CD4-positive, alpha-beta memory T cell (primary cell): ENCODE results near the gene ASPRV1. TPM values are rescaled to one million over a fixed set of nuclear protein-coding genes. Genes with fewer than 3 reads are reported as not detected.

ENCODE experiments used
- CTCF ChIA-PET: fragments of 350-600 bp; sonication (Branson Sonifier 250); formaldehyde crosslinking; loops from one replicate; lab custom pipeline; 2021; ENCODE audit warnings: inconsistent platforms; ENCODE audit not compliant: partially characterized antibody; lab: Charles Lee
- POLR2A ChIA-PET: fragments of 350-600 bp; sonication (Branson Sonifier 250); formaldehyde crosslinking; loops from one replicate; lab custom pipeline; 2021; ENCODE audit not compliant: partially characterized antibody; lab: Charles Lee
- DNase-seq, 5 donors: peaks; one replicate each; pipeline versions ENCODE4 v3.0.0 to v3.0.0-alpha.2; 2020 to 2022; ENCODE audit warnings: mixed read lengths in 1 of 5
- H3K27ac ChIP-seq: one replicate; pipeline ENCODE4 v1.7.0; 2013; ENCODE audit warnings: low read depth, low read length
- H3K27me3 ChIP-seq: 2 replicates; pipeline ENCODE4 v1.7.0; 2013; ENCODE audit warnings: mild to moderate bottlenecking, low read length, moderate library complexity; ENCODE audit not compliant: insufficient read depth
- H3K36me3 ChIP-seq: 2 replicates; pipeline ENCODE4 v1.7.0; 2013; ENCODE audit warnings: mild to moderate bottlenecking, low read length, moderate library complexity; ENCODE audit not compliant: insufficient read depth
- H3K4me1 ChIP-seq: 2 replicates; pipeline ENCODE4 v1.7.0; 2013; ENCODE audit warnings: mild to moderate bottlenecking, low read length, moderate library complexity; ENCODE audit not compliant: insufficient read depth
- H3K4me3 ChIP-seq, 2 donors: one replicate each; pipeline ENCODE4 v1.7.0; 2013; ENCODE audit warnings: low read length in 2 of 2, mild to moderate bottlenecking in 1 of 2
- H3K9me3 ChIP-seq, 2 donors: one replicate each; pipeline ENCODE4 v1.7.0; 2013; ENCODE audit warnings: low read length in 2 of 2, control low read depth in 1 of 2; ENCODE audit not compliant: control insufficient read depth in 1 of 2
- H3K27ac Mint-ChIP-seq, 7 donors: one replicate each; pipeline ENCODE4 v1.8.0; 2020 to 2021; ENCODE audit warnings: mixed read lengths in 7 of 7, mild to moderate bottlenecking in 6 of 7, inconsistent platforms in 3 of 7, moderate library complexity in 3 of 7
- H3K27me3 Mint-ChIP-seq, 2 donors: one replicate each; pipeline ENCODE4 v1.8.0; 2020 to 2021; ENCODE audit warnings: mixed read lengths in 2 of 2
- H3K36me3 Mint-ChIP-seq, 2 donors: one replicate each; pipeline ENCODE4 v1.8.0; 2020 to 2021; ENCODE audit warnings: mixed read lengths in 2 of 2, inconsistent platforms in 1 of 2, mild to moderate bottlenecking in 1 of 2
- H3K4me1 Mint-ChIP-seq, 4 donors: one replicate each; pipeline ENCODE4 v1.8.0; 2020 to 2021; ENCODE audit warnings: mixed read lengths in 4 of 4, mild to moderate bottlenecking in 1 of 4
- H3K4me3 Mint-ChIP-seq, 8 donors: one replicate each; pipeline ENCODE4 v1.8.0; 2020 to 2021; ENCODE audit warnings: mixed read lengths in 8 of 8, mild to moderate bottlenecking in 7 of 8, moderate library complexity in 6 of 8, inconsistent platforms in 3 of 8
- H3K9me3 Mint-ChIP-seq, 8 donors: one replicate each; pipeline ENCODE4 v1.8.0; 2020 to 2021; ENCODE audit warnings: mixed read lengths in 8 of 8, mild to moderate bottlenecking in 5 of 8, inconsistent platforms in 3 of 8, moderate library complexity in 1 of 8
- intact Hi-C: fragments of 100-400 bp; cut with micrococcal nuclease; formaldehyde crosslinking; loops from one replicate; pipeline ENCODE4 v1.15.1; 2023
- polyA plus RNA-seq, 2 donors: library from polyadenylated mRNA; unstranded; fragments of 300-500 nt; fragmentation: Illumina TruSeq; gene quantifications; one replicate each; pipeline ENCODE4 v1.2.3, GENCODE V29; 2021
- total RNA-seq, 2 experiments: library from RNA; stranded (reverse); gene quantifications; one replicate each; pipeline ENCODE4 v1.2.3, GENCODE V29; 2021

The ASPRV1 gene
- total and polyA plus RNA-seq, 4 experiments from 2014 or later, result 1.1 to 2.3 (median 1.6) TPM

DNA sequence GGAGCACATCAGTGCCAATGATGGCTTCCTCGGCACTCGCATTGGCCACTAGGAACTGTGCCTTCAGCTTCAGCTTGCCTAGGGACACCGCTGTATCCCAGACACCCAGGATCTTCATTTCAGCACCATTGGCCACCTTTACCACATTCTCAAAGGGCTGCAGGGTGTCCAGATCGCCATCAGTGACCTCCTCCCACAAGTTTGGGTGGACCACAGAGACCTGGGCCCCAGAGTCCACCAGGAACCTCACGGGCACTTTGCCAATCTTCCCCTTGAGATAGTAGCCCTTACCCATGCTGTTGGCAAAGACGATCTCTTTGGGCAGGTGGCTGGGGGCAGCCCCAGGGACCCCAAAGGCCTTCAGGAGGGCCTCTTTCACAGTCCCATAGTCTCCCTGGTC, 610 bp downstream of the ASPRV1 start:
- DNase-seq, result no peak
- H3K9me3 ChIP-seq, result no peaks in the 10 kb centered on the region

DNA sequence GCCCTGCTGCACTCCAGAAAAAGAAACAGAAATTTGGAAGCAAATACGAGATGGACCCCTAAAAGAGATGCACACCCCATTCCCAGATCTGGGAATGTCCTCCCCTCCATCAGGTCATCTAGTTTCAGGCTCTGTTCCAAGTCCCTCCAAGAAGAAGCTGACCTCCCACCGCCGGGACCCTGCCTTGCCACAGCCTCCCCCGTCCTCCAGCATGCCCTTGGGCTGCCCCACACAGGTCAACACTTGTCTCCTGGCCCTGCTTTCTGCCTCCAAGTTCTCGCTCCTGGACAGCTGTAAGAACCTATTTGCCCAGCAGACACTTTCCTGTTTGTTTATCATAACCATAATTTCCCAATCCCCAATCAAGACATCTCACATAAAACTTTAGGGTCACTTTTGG, 2.0 kb downstream of the ASPRV1 start:
- CTCF ChIA-PET, result no interaction called here
- intact Hi-C loops, result no loop called here

More for the DNA sequence above, 610 bp downstream of the ASPRV1 start:
- Histone ChIP-seq H3K4me1 (peaks cover 7% of the 10 kb centered on the region), H3K27me3 (no peaks in the 10 kb centered on the region), H3K36me3 (no peaks in the 10 kb centered on the region), H3K27ac (no peak overlapping the region), H3K4me3 (no peak overlapping the region)
- ChIA-PET CTCF (no interaction called here), POLR2A (interaction anchor here (1.5 kb wide), 1 partner anchor 14 kb away, joined by 3 read pairs; no protein-coding TSS in a partner anchor)
- no peak overlapping the region for H3K4me3 Mint-ChIP-seq
- H3K27ac Mint-ChIP-seq, result no peak overlapping the region
- H3K36me3 Mint-ChIP-seq, result no peaks in the 10 kb centered on the region
- H3K4me1 Mint-ChIP-seq, result peaks cover 0 to 14% (median 3%) of the 10 kb centered on the region in 4 donors
- no peaks in the 10 kb centered on the region for H3K9me3 Mint-ChIP-seq
- H3K27me3 Mint-ChIP-seq, result peaks cover 2 to 3% of the 10 kb centered on the region in 2 donors
- intact Hi-C loops, result no loop called here

DNA sequence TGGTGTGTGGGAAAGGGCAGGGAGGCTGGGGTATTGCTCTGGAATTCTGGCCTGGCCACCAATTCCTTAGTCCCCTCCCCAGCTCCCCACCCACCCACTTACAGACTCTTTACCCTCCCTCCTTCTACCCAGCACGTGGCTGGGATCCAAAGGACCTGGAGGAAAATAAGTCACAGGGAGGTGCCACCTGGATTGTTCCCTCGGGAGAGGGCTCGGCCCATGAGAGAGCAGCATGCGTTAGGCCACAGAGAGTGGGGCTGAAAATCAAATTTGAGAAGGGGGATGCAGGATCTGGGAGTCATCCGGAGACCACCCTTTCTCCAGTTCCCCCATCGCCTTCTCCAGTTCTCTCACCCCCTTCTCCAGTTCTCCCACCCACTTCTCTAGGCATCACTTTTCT, 3.0 kb downstream of the ASPRV1 start:
- intact Hi-C loops, result no loop called here
- H3K4me3 Mint-ChIP-seq, result no peak overlapping the region
- no peaks in the 10 kb centered on the region for H3K9me3 Mint-ChIP-seq
- peaks cover 2 to 3% of the 10 kb centered on the region in 2 donors for H3K27me3 Mint-ChIP-seq
- no peak overlapping the region for H3K4me3 ChIP-seq
- ChIA-PET CTCF (no interaction called here), POLR2A (no interaction called here)
- no peaks in the 10 kb centered on the region for H3K27me3 ChIP-seq
- H3K36me3 ChIP-seq, result no peaks in the 10 kb centered on the region
- no peak for DNase-seq
- H3K4me1 ChIP-seq, result no peaks in the 10 kb centered on the region
- no peaks in the 10 kb centered on the region for H3K36me3 Mint-ChIP-seq
- H3K27ac ChIP-seq, result no peak overlapping the region
- H3K27ac Mint-ChIP-seq, result no peak overlapping the region
- H3K9me3 ChIP-seq, result no peaks in the 10 kb centered on the region
- H3K4me1 Mint-ChIP-seq, result peaks cover 0 to 5% (median 0%) of the 10 kb centered on the region in 4 donors

More for the DNA sequence above, 2.0 kb downstream of the ASPRV1 start:
- no peak overlapping the region for H3K4me3 ChIP-seq
- Mint-ChIP-seq H3K27me3 (peaks cover 2 to 3% of the 10 kb centered on the region in 2 donors), H3K9me3 (no peaks in the 10 kb centered on the region), H3K4me3 (no peak overlapping the region), H3K36me3 (no peaks in the 10 kb centered on the region), H3K4me1 (peaks cover 0 to 5% (median under 1%) of the 10 kb centered on the region in 4 donors), H3K27ac (peak overlapping the region in 1 of 7 donors; percentile 66)
- no peaks in the 10 kb centered on the region for H3K9me3 ChIP-seq
- no peak overlapping the region for H3K27ac ChIP-seq
- POLR2A ChIA-PET, result no interaction called here
- peaks cover 3% of the 10 kb centered on the region for H3K4me1 ChIP-seq
- DNase-seq, result no peak
- H3K36me3 ChIP-seq, result no peaks in the 10 kb centered on the region
- H3K27me3 ChIP-seq, result no peaks in the 10 kb centered on the region

DNA sequence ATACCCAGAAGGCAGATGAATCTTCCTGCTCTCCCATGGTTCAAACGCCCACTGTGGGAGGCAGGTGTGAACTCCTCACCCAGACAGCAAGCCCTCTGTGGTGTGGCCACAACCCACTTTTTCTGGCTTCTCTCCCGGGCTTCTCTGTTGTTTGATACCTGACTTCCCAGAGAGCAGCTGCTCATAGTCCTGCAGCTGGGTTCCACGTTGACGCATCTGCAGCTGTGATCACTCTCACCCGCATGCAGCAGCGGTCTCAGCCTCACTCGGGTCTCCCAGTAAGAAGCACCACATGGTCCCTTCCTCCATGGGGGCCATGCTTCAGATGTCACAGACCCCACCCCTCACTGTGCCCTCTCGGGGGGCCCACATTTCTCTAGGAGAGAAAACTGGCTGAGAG, 3.5 kb downstream of the ASPRV1 start:
- no peak for DNase-seq
- peaks cover 0 to 5% (median 0%) of the 10 kb centered on the region in 4 donors for H3K4me1 Mint-ChIP-seq
- ChIA-PET CTCF (no interaction called here), POLR2A (no interaction called here)
- Histone ChIP-seq H3K36me3 (no peaks in the 10 kb centered on the region), H3K4me1 (no peaks in the 10 kb centered on the region), H3K27me3 (no peaks in the 10 kb centered on the region), H3K4me3 (no peak overlapping the region), H3K27ac (no peak overlapping the region), H3K9me3 (no peaks in the 10 kb centered on the region)
- no peaks in the 10 kb centered on the region for H3K9me3 Mint-ChIP-seq
- H3K4me3 Mint-ChIP-seq, result no peak overlapping the region
- intact Hi-C loops, result no loop called here
- H3K27ac Mint-ChIP-seq, result no peak overlapping the region
- peaks cover 2 to 3% of the 10 kb centered on the region in 2 donors for H3K27me3 Mint-ChIP-seq
- H3K36me3 Mint-ChIP-seq, result no peaks in the 10 kb centered on the region

DNA sequence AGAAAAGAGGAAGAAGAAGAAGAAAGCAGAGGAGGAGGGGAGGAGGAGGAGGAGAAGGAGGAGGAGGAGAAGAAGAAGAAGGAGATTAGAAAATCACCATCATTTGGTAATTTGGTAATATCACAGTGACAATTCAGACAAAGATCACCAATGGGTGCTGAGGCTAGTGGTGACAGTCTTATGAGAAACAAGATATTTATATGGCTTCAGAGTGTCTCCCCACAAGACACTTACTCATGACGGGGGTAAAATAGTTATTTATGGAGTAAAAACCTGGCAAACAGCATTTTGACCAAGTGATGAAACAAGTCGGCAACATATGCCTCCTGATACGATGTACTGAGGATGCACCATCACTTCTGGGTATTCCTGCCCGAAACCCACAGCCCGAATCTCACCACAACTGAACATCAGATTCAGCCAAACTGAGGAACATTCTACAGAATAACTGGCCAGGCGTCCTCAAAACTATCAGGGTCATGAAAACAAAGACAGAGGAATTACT, 4.9 kb downstream of the ASPRV1 start:
- H3K27me3 Mint-ChIP-seq, result peaks cover 3 to 4% of the 10 kb centered on the region in 2 donors
- H3K4me3 Mint-ChIP-seq, result no peak overlapping the region
- no peak overlapping the region for H3K4me3 ChIP-seq
- H3K4me1 ChIP-seq, result no peaks in the 10 kb centered on the region
- ChIA-PET CTCF (no interaction called here), POLR2A (no interaction called here)
- H3K27ac Mint-ChIP-seq, result no peak overlapping the region
- no peaks in the 10 kb centered on the region for H3K9me3 ChIP-seq
- no peaks in the 10 kb centered on the region for H3K36me3 ChIP-seq
- H3K36me3 Mint-ChIP-seq, result no peaks in the 10 kb centered on the region
- intact Hi-C loops, result no loop called here
- DNase-seq, result no peak
- H3K9me3 Mint-ChIP-seq, result no peaks in the 10 kb centered on the region
- no peaks in the 10 kb centered on the region for H3K27me3 ChIP-seq
- no peak overlapping the region for H3K27ac ChIP-seq
- peaks cover 0 to 5% (median 0%) of the 10 kb centered on the region in 4 donors for H3K4me1 Mint-ChIP-seq

DNA sequence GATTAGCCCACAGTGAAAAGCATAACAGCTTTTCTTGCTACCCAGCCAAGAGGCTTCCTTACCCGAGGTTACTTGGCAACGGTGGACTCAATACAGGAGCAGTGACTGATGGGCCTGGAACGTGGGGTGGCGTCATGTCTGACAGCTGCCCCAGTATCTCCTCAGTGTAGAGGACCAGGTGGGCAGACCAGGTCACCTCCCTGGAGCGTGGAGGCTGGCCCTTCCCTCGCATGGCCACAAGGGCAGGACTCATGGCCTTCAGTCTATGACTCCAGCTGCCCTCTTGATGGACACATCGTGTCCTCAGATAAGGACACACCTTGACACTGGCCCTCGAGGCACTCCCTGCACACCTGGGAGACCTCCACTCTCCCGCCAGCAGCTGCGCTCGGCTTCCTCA, 6.4 kb downstream of the ASPRV1 start:
- Mint-ChIP-seq H3K27ac (no peak overlapping the region), H3K4me1 (peaks cover 0 to 5% (median 0%) of the 10 kb centered on the region in 4 donors), H3K4me3 (no peak overlapping the region), H3K9me3 (no peaks in the 10 kb centered on the region), H3K27me3 (peaks cover 3 to 4% of the 10 kb centered on the region in 2 donors), H3K36me3 (no peaks in the 10 kb centered on the region)
- Histone ChIP-seq H3K27me3 (no peaks in the 10 kb centered on the region), H3K4me1 (no peaks in the 10 kb centered on the region), H3K27ac (no peak overlapping the region), H3K4me3 (no peak overlapping the region), H3K36me3 (no peaks in the 10 kb centered on the region), H3K9me3 (no peaks in the 10 kb centered on the region)
- no peak for DNase-seq
- intact Hi-C loops, result no loop called here
- POLR2A ChIA-PET, result no interaction called here
- CTCF ChIA-PET, result interaction anchor here (0.6 kb wide), 1 partner anchor 112 kb away, joined by 3 read pairs; no protein-coding TSS in a partner anchor

DNA sequence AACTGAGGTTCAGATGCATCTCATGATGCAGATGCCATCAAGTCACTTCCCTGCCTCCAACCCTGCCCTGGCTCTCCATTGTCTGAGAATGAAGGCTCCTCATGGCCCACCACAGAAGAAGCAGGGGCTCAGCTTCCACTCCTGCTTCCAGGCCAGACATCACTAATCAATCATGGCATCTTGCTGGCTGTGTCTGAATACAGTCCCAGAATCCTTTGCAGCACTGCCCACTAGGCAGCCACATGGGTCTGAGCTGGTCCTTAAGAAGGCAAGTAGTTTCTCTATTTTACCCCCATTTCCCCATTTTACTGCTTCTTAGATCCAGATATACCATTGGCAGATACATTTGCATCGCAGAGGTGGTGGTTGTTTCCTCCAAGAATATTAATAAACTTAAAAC, 7.3 kb downstream of the ASPRV1 start:
- Histone ChIP-seq H3K9me3 (no peaks in the 10 kb centered on the region), H3K27me3 (no peaks in the 10 kb centered on the region), H3K4me1 (no peaks in the 10 kb centered on the region), H3K4me3 (no peak overlapping the region), H3K27ac (no peak overlapping the region), H3K36me3 (no peaks in the 10 kb centered on the region)
- no peak overlapping the region for H3K27ac Mint-ChIP-seq
- peaks cover 1 to 2% of the 10 kb centered on the region in 2 donors for H3K27me3 Mint-ChIP-seq
- no peaks in the 10 kb centered on the region for H3K36me3 Mint-ChIP-seq
- peak overlapping the region in 1 of 8 donors; percentile 65 for H3K4me3 Mint-ChIP-seq
- POLR2A ChIA-PET, result no interaction called here
- CTCF ChIA-PET, result interaction anchor here (0.6 kb wide), 1 partner anchor 111 kb away, joined by 3 read pairs; no protein-coding TSS in a partner anchor
- H3K4me1 Mint-ChIP-seq, result peaks cover 0 to 6% (median 0%) of the 10 kb centered on the region in 4 donors
- no peak for DNase-seq
- H3K9me3 Mint-ChIP-seq, result no peaks in the 10 kb centered on the region
- intact Hi-C loops, result no loop called here
